B cell (primary cell): Measurements from ENCODE around the gene OXSR1. TPM values are rescaled to one million over a fixed set of nuclear protein-coding genes. Genes with fewer than 3 reads are reported as not detected.
"Not testable (repeated sequence)": the region's sequence is repeated elsewhere in the genome, so short reads cannot be mapped to it uniquely, and the experiment has no call there.

Source experiments
- ATAC-seq: fragments of 200-7000 bp; cut with Tn5 transposase; one replicate; pipeline ENCODE4 v1.10.0; 2021; ENCODE audit warnings: low read depth, mild to moderate bottlenecking, moderate number of reproducible peaks, moderate library complexity
- CTCF ChIA-PET: fragments of 350-600 bp; sonication (Branson Sonifier 250); formaldehyde crosslinking; loops from one replicate; lab custom pipeline; 2021; ENCODE audit warnings: antibody characterized with exemption, inconsistent platforms; lab: Charles Lee
- POLR2A ChIA-PET: fragments of 350-600 bp; sonication (Branson Sonifier 250); formaldehyde crosslinking; loops from one replicate; lab custom pipeline; 2021; ENCODE audit warnings: antibody characterized with exemption; lab: Charles Lee
- DNase-seq: peaks from one replicate; pipeline ENCODE4 v3.0.0; 2013
- H2AFZ ChIP-seq: 2 replicates; pipeline ENCODE4 v1.6.1; 2012; ENCODE audit warnings: mild to moderate bottlenecking, low read depth, low read length; ENCODE audit not compliant: insufficient read depth, poor library complexity, severe bottlenecking
- H3K27ac ChIP-seq, 2 donors: 1 replicate in 1 of 2; 2 replicates in 1 of 2; pipeline ENCODE4 v1.5.1; 2012 to 2013; ENCODE audit warnings: low read length in 2 of 2, mild to moderate bottlenecking in 2 of 2, moderate library complexity in 1 of 2
- H3K27me3 ChIP-seq, 4 experiments: fragments of 200-600 bp in 1 of 4; sonication (generic) in 1 of 4; replicated peaks in 1 of 4; 1 replicate in 2 of 4; 2 replicates in 2 of 4; pipeline versions ENCODE4 v1.6.1 to v1.7.0; 2013 to 2016; ENCODE audit warnings: low read length in 3 of 4, mild to moderate bottlenecking in 2 of 4, mixed read lengths in 1 of 4, moderate library complexity in 1 of 4; ENCODE audit not compliant: insufficient read depth in 4 of 4, control insufficient read depth in 3 of 4; ENCODE audit errors: control extremely low read depth in 1 of 4
- H3K36me3 ChIP-seq, 2 experiments: replicated peaks in 1 of 2; 1 replicate in 1 of 2; 2 replicates in 1 of 2; pipeline versions ENCODE4 v1.6.1 to v1.7.1; 2013; ENCODE audit warnings: low read length in 1 of 2; ENCODE audit not compliant: insufficient read depth in 2 of 2, control insufficient read depth in 1 of 2; ENCODE audit errors: control extremely low read depth in 1 of 2, extremely low read depth in 1 of 2
- H3K4me1 ChIP-seq, 2 donors: fragments of 200-600 bp in 1 of 2; sonication (generic) in 1 of 2; 1 replicate in 1 of 2; 2 replicates in 1 of 2; pipeline versions ENCODE4 v1.5.1 to v1.6.1; 2013 to 2017; ENCODE audit warnings: low read length in 2 of 2; ENCODE audit not compliant: control insufficient read depth in 2 of 2, insufficient read depth in 2 of 2
- H3K4me2 ChIP-seq: replicated peaks from 2 replicates; pipeline ENCODE3; 2012; ENCODE audit warnings: mild to moderate bottlenecking, low read depth, low read length; ENCODE audit not compliant: poor library complexity, severe bottlenecking
- H3K4me3 ChIP-seq, 5 experiments: fragments of 200-600 bp in 1 of 5; sonication (generic) in 1 of 5; 1 replicate in 3 of 5; 2 replicates in 2 of 5; pipeline versions ENCODE4 v1.5.1 to v1.7.0; 2011 to 2016; ENCODE audit warnings: low read length in 4 of 5, mild to moderate bottlenecking in 4 of 5, low read depth in 2 of 5, control low read depth in 1 of 5, moderate library complexity in 1 of 5; ENCODE audit not compliant: insufficient read depth in 1 of 5; ENCODE audit errors: control extremely low read depth in 1 of 5, extremely low read depth in 1 of 5
- H3K79me2 ChIP-seq: fragments of 200-600 bp; sonication (generic); one replicate; pipeline ENCODE4 v1.6.0; 2016; ENCODE audit warnings: low read length; ENCODE audit not compliant: control insufficient read depth, insufficient read depth
- H3K9ac ChIP-seq: fragments of 200-600 bp; sonication (generic); 2 replicates; pipeline ENCODE4 v1.6.1; 2017; ENCODE audit warnings: mild to moderate bottlenecking, low read length, moderate library complexity
- H3K9me3 ChIP-seq, 3 donors: one replicate each; pipeline versions ENCODE4 v1.6.1 to v1.7.1; 2013; ENCODE audit warnings: low read length in 2 of 3; ENCODE audit not compliant: control insufficient read depth in 2 of 3, insufficient read depth in 1 of 3; ENCODE audit errors: control extremely low read depth in 1 of 3
- H4K20me1 ChIP-seq: 2 replicates; pipeline ENCODE4 v1.6.0; 2012; ENCODE audit warnings: mild to moderate bottlenecking, low read length; ENCODE audit not compliant: insufficient read depth, control insufficient read depth, poor library complexity, severe bottlenecking
- H3K27ac Mint-ChIP-seq: one replicate; pipeline ENCODE4 v1.8.0; 2021; ENCODE audit warnings: mixed read lengths
- H3K27me3 Mint-ChIP-seq: one replicate; pipeline ENCODE4 v1.8.0; 2021; ENCODE audit warnings: mixed read lengths
- H3K4me1 Mint-ChIP-seq: one replicate; pipeline ENCODE4 v1.8.0; 2021; ENCODE audit warnings: mixed read lengths
- H3K4me3 Mint-ChIP-seq: one replicate; pipeline ENCODE4 v1.8.0; 2021; ENCODE audit warnings: mixed read lengths
- H3K9me3 Mint-ChIP-seq: one replicate; pipeline ENCODE4 v1.8.0; 2022; ENCODE audit warnings: mixed read lengths; ENCODE audit not compliant: insufficient read depth
- WGBS: methylation state at CpG from one replicate; pipeline ENCODE4 v1.1.5; 2013; ENCODE audit warnings: missing lambda C conversion rate; ENCODE audit not compliant: insufficient coverage; 5-methylcytosine and 5-hydroxymethylcytosine counted together
- intact Hi-C: fragments of 100-400 bp; cut with micrococcal nuclease; formaldehyde crosslinking; loops from one replicate; pipeline ENCODE4 v1.10.0; 2022
- polyA plus RNA-seq: library from polyadenylated mRNA; depleted of rRNA; stranded (reverse); fragments of >200 nt; gene quantifications from 2 replicates; pipeline ENCODE4 v1.2.3, GENCODE V29; 2012
- total RNA-seq, 2 donors: library from RNA; stranded (reverse); fragments of 120-200 nt in 1 of 2; gene quantifications; 1 replicate in 1 of 2; 2 replicates in 1 of 2; pipeline versions ENCODE4 v1.2.3 to v1.2.4, GENCODE V29; 2013 to 2022

OXSR1 gene
- total and polyA plus RNA-seq, 2 donors (not counting 1 experiment from before 2014, with no cell fraction given): 15.5 to 41.5 TPM

DNA sequence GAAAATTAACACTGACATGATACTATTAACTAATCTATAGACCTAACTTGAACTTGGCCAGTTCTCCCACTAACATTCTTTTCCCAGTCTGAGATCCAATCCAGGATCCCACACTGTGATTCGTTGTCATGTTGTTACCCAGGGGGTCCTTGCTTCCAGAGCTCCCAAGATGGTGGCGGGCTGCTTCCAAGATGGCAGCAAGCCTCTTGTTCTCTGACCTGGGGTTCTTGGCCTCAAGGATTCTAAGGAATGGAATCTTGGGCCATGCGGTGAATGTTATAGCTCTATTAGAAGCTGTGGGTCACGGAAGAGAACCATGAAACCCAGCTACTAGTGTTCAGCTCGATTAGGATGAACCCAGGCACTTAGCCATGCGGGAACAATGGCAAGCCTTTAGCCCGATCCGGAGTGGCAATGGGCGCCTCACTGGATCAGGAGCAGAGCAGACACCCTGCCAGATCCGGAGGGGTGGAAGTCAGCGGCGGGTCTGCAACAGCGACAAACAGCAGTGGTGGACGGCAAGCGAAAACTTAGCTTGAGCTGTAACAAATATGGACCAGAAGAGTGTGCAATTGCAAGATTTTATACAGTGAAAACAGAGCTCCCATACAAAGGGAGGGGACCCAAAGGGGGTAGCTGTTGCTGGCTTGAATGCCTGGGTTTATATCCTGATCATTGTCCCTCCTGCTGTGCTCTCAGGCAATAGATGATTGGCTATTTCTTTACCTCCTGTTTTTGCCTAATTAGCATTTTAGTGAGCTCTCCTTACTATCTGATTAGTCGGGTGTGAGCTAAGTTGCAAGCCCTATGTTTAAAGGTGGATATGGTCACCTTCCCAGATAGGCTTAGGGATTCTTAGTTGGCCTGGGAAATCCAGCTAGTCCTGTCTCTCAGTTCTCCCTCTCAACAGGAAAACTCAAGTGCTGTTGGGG, 124.2 kb downstream of the OXSR1 start:
- H3K79me2 ChIP-seq, H3K27ac ChIP-seq, H4K20me1 ChIP-seq, ATAC-seq, POLR2A ChIA-PET, H3K27me3 ChIP-seq, H3K36me3 ChIP-seq, H3K4me3 Mint-ChIP-seq, H3K9ac ChIP-seq, H3K4me1 ChIP-seq, H3K27ac Mint-ChIP-seq, H3K4me3 ChIP-seq, CTCF ChIA-PET, H2AFZ ChIP-seq, DNase-seq, intact Hi-C loops, H3K9me3 ChIP-seq, H3K4me1 Mint-ChIP-seq, H3K4me2 ChIP-seq, H3K9me3 Mint-ChIP-seq: not testable (repeated sequence)
- H3K27me3 Mint-ChIP-seq: peaks cover 14% of the 10 kb centered on the region
- 94% methylated on average over 15 of the region's 16 CpGs for WGBS

DNA sequence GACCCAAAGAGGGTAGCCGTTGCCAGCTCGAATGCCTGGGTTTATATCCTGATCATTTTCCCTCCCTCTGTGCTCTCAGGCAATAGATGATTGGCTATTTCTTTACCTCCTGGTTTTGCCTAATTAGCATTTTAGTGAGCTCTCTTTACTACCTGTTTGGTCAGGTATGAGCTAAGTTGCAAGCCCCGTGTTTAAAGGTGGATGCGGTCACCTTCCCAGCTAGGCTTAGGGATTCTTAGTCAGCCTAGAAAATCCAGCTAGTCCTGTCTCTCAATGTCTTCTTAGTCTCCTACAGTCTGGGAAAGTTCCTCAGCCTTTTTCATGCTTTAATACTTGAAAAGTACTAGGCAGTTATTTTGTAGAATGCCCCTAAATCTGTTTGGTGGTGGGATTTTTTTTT, 131.7 kb downstream of the OXSR1 start:
- not testable (repeated sequence) for H3K79me2 ChIP-seq

More for the DNA sequence above, 131.7 kb downstream of the OXSR1 start:
- CTCF ChIA-PET: interaction anchor here (1.1 to 4.1 kb wide), 4 partner anchors 132 to 323 kb away, joined by 3 to 55 read pairs (median 12); partner anchors contain the start of gene OXSR1
- H3K4me1 ChIP-seq, H3K27ac Mint-ChIP-seq, H2AFZ ChIP-seq, H3K9me3 ChIP-seq, H3K4me2 ChIP-seq, H3K4me3 ChIP-seq, H3K27ac ChIP-seq, H3K4me3 Mint-ChIP-seq, H3K27me3 ChIP-seq, H3K4me1 Mint-ChIP-seq, H3K9me3 Mint-ChIP-seq, H4K20me1 ChIP-seq, H3K36me3 ChIP-seq, POLR2A ChIA-PET, DNase-seq, intact Hi-C loops, ATAC-seq, H3K9ac ChIP-seq: not testable (repeated sequence)
- H3K27me3 Mint-ChIP-seq: peaks cover 16% of the 10 kb centered on the region
- no CpG with 5 or more reads among the region's 4 CpGs for WGBS
